GM23338 (cell line): ENCODE measurements around the gene TRIO.
A peak's percentile ranks its signal among the peaks of the same experiment; 100 is the strongest.

ENCODE experiments used
- CREB1 ChIP-seq: fragments of 250-450 bp; sonication (Bioruptor Pico); IDR thresholded peaks from 2 replicates; pipeline ENCODE4 v1.5.0; 2020; ENCODE audit warnings: low read depth, mild to moderate bottlenecking, moderate library complexity
- CTCF ChIP-seq, 2 experiments: fragments of 200-600 bp in 1 of 2; sonication (generic) in 1 of 2; conservative IDR thresholded peaks; 2 replicates each; pipeline versions ENCODE4 v1.5.1 to v1.6.1; 2016 to 2017; ENCODE audit warnings: antibody characterized with exemption in 2 of 2, low read depth in 2 of 2, mild to moderate bottlenecking in 2 of 2, moderate library complexity in 1 of 2
- EZH2 ChIP-seq: fragments of 200-600 bp; sonication (generic); IDR thresholded peaks from one replicate; pipeline ENCODE4 v1.8.0; 2017; ENCODE audit warnings: antibody characterized with exemption, mild to moderate bottlenecking, low read depth; ENCODE audit not compliant: unreplicated experiment
- EZH2phosphoT487 ChIP-seq: fragments of 200-600 bp; sonication (generic); IDR thresholded peaks from one replicate; pipeline ENCODE4 v1.8.1; 2018; ENCODE audit warnings: antibody characterized with exemption; ENCODE audit not compliant: unreplicated experiment
- JUNB ChIP-seq: IDR thresholded peaks from one replicate; pipeline ENCODE4 v1.6.1; 2016; ENCODE audit warnings: antibody characterized with exemption; ENCODE audit not compliant: unreplicated experiment
- POLR2AphosphoS5 ChIP-seq: IDR thresholded peaks from 2 replicates; pipeline ENCODE4 v1.6.1; 2016; ENCODE audit warnings: antibody characterized with exemption, low read depth

- TF ChIP-seq CTCF (conservative IDR thresholded peaks at IDR 0.05; ENCODE audit: low read depth in 2 of 2), result peak; percentile 57 to 75
- no peak for TF ChIP-seq CREB1 (CRISPR knock-in tag)
- TF ChIP-seq EZH2, result no peak
- no peak for TF ChIP-seq POLR2AphosphoS5
- no peak for TF ChIP-seq JUNB
- no peak for TF ChIP-seq EZH2phosphoT487
Measured at GRCh38 chr5:14399054-14399692, 256.0 kb downstream of the TRIO start.
